ENCODE results near the gene GAGE13. TPM values are rescaled to one million over a fixed set of nuclear protein-coding genes. Genes with fewer than 3 reads are reported as not detected.
A peak's percentile ranks its signal among the peaks of the same experiment; 100 is the strongest.
"Not testable (repeated sequence)": the region's sequence is repeated elsewhere in the genome, so short reads cannot be mapped to it uniquely, and the experiment has no call there.

The GAGE13 gene
- total and polyA plus RNA-seq, 9 donors: not detected

DNA sequence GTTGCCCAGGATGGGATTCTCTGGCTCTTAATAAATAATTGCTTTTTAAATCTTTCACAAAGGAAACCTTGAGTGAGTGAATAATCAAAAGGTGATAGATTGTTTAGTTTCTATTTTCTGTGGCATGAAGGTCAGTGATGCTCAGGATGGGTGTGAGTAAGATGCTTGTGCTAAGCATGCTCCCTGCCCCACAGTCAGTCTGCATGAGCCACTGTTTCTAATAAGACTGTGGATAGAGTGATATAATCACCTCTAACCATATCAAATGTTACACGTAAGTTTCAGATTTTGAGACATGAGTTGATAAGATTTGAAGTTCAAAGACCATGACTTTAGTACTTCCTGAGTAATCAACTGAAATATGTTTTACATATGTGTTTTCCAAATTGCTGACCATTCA is 30.7 kb upstream of the GAGE13 start:
- no peaks in the 10 kb centered on the region for H3K9me3 ChIP-seq (replicated peaks; ENCODE audit: control insufficient read depth, low read depth, low read length)
- no peak for DNase-seq
- H3K36me3 ChIP-seq (ENCODE audit: control insufficient read depth, insufficient read depth, low read length): no peaks in the 10 kb centered on the region
- no peak overlapping the region for H3K27ac ChIP-seq (ENCODE audit: low read length)
- no CpG with 5 or more reads among the region's 1 CpG for WGBS (ENCODE audit: insufficient coverage)
- no peak overlapping the region for H3K4me3 ChIP-seq (ENCODE audit: low read length)
- no peaks in the 10 kb centered on the region for H3K4me1 ChIP-seq (ENCODE audit: control insufficient read depth, insufficient read depth, low read length)
- H3K27me3 ChIP-seq (ENCODE audit: control insufficient read depth, insufficient read depth, low read length): no peaks in the 10 kb centered on the region

DNA sequence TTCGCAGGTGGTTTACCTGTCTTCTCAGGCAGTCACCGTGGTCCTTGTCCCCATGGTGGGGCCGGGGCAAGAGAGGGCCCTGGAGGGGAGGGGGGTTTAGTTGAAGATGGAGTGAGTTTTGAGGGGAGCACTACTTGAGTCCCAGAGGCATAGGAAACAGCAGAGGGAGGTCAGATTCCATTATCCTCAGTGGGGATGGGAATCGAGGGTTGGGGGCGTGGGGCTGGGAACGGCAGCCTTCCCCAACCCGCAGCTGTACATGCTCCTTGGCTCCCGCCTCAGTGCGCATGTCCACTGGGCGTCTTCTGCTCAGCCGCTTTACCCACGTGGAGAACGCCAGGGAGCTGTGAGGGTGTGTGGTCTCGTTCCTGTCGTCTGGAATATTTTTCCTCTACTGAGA is 28.0 kb upstream of the GAGE13 start, which contains the start of gene GAGE10:
TSS of gene GAGE10 (plus strand) at position 301 of the 400 bp plus-strand sequence. CDS start 1,214 bp downstream, outside the sequence.
- Histone ChIP-seq H3K4me1 (ENCODE audit: control insufficient read depth, insufficient read depth, low read length) (no peaks in the 10 kb centered on the region), H3K4me3 (ENCODE audit: low read length) (no peak within 1 kb of the TSS), H3K9me3 (replicated peaks; ENCODE audit: control insufficient read depth, low read depth, low read length) (no peaks in the 10 kb centered on the region), H3K36me3 (ENCODE audit: control insufficient read depth, insufficient read depth, low read length) (no peaks in the 10 kb centered on the region), H3K27ac (ENCODE audit: low read length) (no peak within 1 kb of the TSS), H3K27me3 (ENCODE audit: control insufficient read depth, insufficient read depth, low read length) (no peaks in the 10 kb centered on the region)
- DNase-seq: no peak
- WGBS (ENCODE audit: insufficient coverage): 75% methylated on average over 11 of the region's 15 CpGs

DNA sequence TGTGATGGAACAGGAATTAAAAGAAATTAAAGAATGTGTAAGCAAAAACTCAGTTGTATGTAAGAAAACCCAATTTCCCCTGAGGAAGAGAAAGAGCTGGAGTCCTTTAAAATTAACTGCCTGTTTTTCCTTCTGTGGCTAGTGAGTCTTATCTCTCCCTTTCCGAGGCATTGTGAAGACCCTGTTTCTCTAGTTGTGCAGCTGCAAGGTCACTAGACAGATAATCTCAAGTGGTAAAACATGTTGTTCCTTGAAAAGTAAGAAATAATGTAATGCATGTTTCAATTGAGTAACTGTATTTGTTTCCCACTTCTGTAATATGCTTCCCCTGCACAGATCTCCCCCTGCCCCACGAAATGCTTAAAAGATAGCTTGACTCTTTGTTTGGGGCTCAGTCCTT is 23.6 kb upstream of the GAGE13 start:
- not testable (repeated sequence) for H3K9me3 ChIP-seq (replicated peaks; ENCODE audit: control insufficient read depth, low read depth, low read length); H3K4me1 ChIP-seq (ENCODE audit: control insufficient read depth, insufficient read depth, low read length); H3K4me3 ChIP-seq (ENCODE audit: low read length); H3K36me3 ChIP-seq (ENCODE audit: control insufficient read depth, insufficient read depth, low read length); DNase-seq; H3K27ac ChIP-seq (ENCODE audit: low read length); H3K27me3 ChIP-seq (ENCODE audit: control insufficient read depth, insufficient read depth, low read length)
- WGBS (ENCODE audit: insufficient coverage): no CpG with 5 or more reads among the region's 2 CpGs

DNA sequence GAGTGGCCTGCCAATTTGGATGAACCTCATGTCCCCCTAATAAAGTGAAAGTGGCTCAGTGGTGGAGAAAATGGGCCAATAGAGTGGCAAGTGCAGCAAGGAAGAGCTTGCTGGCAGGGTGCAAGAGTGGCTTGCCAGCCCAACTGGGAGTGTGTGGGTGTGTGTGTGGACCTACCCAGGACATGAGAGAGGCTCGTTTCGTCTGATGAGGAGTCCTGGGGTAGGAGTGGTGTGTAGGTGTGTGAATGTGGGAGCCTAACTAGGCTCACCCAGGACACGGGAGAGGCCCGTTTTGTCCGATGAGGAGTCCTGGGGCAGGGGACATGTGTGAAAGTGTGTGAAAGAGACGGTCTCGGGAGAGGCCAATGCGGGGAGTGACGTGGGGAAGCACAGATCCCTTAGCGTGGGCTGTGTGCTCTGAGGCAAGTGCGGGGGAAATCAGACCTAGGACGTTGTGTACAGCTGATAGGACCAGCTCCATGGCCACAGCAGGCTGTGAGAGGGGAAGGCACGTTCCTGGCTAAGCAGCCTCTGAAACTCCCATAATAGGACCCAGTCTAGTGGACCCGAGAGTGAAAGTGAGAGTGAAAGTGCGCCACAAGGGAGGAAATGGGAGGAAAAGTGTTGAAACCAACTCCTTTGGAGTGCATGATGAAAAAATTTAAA is 22.6 kb upstream of the GAGE13 start:
- DNase-seq: peak; percentile 34
- Histone ChIP-seq H3K9me3 (replicated peaks; ENCODE audit: control insufficient read depth, low read depth, low read length) (no peaks in the 10 kb centered on the region), H3K27ac (ENCODE audit: low read length) (no peak overlapping the region), H3K4me3 (ENCODE audit: low read length) (no peak overlapping the region), H3K27me3 (ENCODE audit: control insufficient read depth, insufficient read depth, low read length) (peaks cover 2% of the 10 kb centered on the region), H3K4me1 (ENCODE audit: control insufficient read depth, insufficient read depth, low read length) (peaks cover 5% of the 10 kb centered on the region), H3K36me3 (ENCODE audit: control insufficient read depth, insufficient read depth, low read length) (no peaks in the 10 kb centered on the region)
- WGBS (ENCODE audit: insufficient coverage): 63% methylated on average over 13 of the region's 15 CpGs

DNA sequence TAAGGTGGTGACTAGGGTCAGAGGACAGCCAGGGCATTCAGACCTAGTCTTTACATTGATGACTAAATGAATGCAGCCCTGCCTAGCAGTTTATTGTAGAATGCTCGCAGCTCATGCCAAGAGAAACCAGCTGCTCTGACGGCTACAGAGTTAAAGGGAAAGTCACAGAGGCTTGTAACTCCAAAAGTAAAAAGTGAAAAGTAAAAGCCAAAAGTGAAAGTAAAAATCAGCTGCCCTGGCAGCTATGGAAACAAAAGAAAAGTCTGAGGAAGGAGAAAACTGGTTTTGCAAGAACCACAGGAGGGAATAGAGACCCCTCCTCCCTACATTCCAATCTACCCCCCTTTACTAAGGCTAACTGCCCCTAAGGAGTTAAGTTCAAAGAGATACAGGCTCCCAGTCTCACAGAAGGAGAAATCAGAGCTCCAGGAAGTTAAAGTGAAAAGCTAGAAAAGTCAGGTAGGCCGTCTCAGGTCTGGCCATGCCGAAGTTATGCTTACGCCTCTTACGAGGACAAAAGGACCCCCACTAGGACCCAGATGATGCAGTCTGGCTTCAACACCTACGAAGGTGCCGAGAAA is 21.9 kb upstream of the GAGE13 start:
- WGBS (ENCODE audit: insufficient coverage): 24% methylated on average over 3 of the region's 8 CpGs
- DNase-seq: peak; percentile 55
- peaks cover 2% of the 10 kb centered on the region for H3K27me3 ChIP-seq (ENCODE audit: control insufficient read depth, insufficient read depth, low read length)
- peak overlapping the region; percentile 19 for H3K4me3 ChIP-seq (ENCODE audit: low read length)
- H3K9me3 ChIP-seq (replicated peaks; ENCODE audit: control insufficient read depth, low read depth, low read length): no peaks in the 10 kb centered on the region
- no peaks in the 10 kb centered on the region for H3K36me3 ChIP-seq (ENCODE audit: control insufficient read depth, insufficient read depth, low read length)
- H3K27ac ChIP-seq (ENCODE audit: low read length): no peak overlapping the region
- peaks cover 5% of the 10 kb centered on the region for H3K4me1 ChIP-seq (ENCODE audit: control insufficient read depth, insufficient read depth, low read length)

DNA sequence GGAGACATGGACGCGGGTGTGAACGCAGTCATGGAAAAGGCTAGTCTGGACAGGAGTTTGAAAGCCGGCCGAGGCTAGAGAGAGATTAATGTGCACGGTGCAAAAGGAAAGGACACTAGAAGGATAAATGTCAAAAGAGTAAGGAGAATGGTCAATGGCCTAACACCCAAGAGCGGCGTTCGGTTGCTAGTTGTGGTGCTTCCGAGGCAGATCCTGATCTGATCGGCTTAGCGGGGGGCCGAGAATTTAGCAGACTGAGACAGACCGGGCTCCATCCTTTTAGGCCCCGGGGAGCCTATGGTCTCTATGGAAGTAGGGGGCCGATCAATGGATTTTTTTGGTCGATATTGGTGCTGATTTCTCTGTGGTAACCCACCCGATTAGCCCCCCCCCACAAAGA is 21.0 kb upstream of the GAGE13 start:
- Histone ChIP-seq H3K9me3 (replicated peaks; ENCODE audit: control insufficient read depth, low read depth, low read length) (no peaks in the 10 kb centered on the region), H3K27ac (ENCODE audit: low read length) (no peak overlapping the region), H3K27me3 (ENCODE audit: control insufficient read depth, insufficient read depth, low read length) (peaks cover 2% of the 10 kb centered on the region), H3K36me3 (ENCODE audit: control insufficient read depth, insufficient read depth, low read length) (no peaks in the 10 kb centered on the region), H3K4me1 (ENCODE audit: control insufficient read depth, insufficient read depth, low read length) (peaks cover 5% of the 10 kb centered on the region), H3K4me3 (ENCODE audit: low read length) (no peak overlapping the region)
- DNase-seq: no peak
- 73% methylated on average over 13 of the region's 18 CpGs for whole genome bisulfite sequencing (ENCODE audit: insufficient coverage)

DNA sequence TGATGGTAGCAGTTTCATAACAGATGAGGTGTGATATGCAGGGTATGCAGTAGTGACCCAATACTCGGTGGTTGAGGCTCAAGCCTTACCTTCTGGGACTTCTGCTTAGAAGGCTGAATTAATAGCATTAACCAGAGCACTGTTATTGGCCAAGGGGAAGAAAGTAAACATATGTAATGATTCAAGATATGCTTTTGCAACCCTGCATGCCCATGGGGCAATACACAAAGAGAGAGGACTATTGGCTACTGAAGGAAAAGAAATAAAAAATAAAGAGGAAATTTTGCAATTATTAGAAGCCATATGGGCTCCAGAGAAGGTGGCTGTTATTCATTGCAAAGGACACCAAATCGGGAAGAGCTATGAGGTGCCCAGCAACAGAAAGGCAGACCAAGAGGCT is 19.2 kb upstream of the GAGE13 start:
- Histone ChIP-seq H3K27ac (ENCODE audit: low read length) (no peak overlapping the region), H3K9me3 (replicated peaks; ENCODE audit: control insufficient read depth, low read depth, low read length) (no peaks in the 10 kb centered on the region), H3K4me3 (ENCODE audit: low read length) (no peak overlapping the region), H3K27me3 (ENCODE audit: control insufficient read depth, insufficient read depth, low read length) (peaks cover 2% of the 10 kb centered on the region), H3K36me3 (ENCODE audit: control insufficient read depth, insufficient read depth, low read length) (no peaks in the 10 kb centered on the region), H3K4me1 (ENCODE audit: control insufficient read depth, insufficient read depth, low read length) (peaks cover 5% of the 10 kb centered on the region)
- no peak for DNase-seq
- WGBS (ENCODE audit: insufficient coverage): 74% methylated on average over 2 of the region's 2 CpGs

DNA sequence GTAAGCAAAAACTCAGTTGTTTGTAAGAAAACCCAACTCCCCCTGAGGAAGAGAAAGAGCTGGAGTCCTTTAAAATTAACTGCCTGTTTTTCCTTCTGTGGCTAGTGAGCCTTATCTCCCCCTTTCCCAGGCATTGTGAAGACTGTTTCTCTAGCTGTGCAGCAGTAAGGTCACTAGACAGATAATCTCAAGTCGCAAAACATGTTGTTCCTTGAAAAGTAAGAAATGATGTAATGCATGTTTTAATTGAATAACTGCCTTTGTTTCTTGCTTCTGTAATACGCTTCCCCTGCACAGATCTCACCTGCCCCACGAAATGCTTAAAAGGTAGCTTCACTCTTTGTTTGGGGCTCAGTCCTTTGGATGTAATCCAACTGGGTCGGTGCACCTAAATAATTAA is 15.3 kb upstream of the GAGE13 start:
- H3K9me3 ChIP-seq (replicated peaks; ENCODE audit: control insufficient read depth, low read depth, low read length): no peaks in the 10 kb centered on the region
- WGBS (ENCODE audit: insufficient coverage): 72% methylated on average over 2 of the region's 4 CpGs

DNA sequence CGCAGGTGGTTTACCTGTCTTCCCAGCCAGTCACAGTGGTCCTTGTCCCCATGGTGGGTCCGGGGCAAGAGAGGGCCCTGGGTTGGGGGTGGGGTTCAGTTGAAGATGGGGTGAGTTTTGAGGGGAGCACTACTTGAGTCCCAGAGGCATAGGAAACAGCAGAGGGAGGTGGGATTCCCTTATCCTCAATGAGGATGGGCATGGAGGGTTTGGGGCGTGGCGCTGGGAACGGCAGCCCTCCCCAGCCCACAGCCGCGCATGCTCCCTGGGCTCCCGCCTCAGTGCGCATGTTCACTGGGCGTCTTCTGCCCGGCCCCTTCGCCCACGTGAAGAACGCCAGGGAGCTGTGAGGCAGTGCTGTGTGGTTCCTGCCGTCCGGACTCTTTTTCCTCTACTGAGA is 9.6 kb upstream of the GAGE13 start, which contains the start of gene GAGE12J:
TSS of gene GAGE12J (plus strand) at position 301 of the 400 bp plus-strand sequence. CDS start 1,157 bp downstream, outside the sequence.
- H3K4me3 ChIP-seq (ENCODE audit: low read length); H3K27ac ChIP-seq (ENCODE audit: low read length); H3K9me3 ChIP-seq (replicated peaks; ENCODE audit: control insufficient read depth, low read depth, low read length); DNase-seq; H3K4me1 ChIP-seq (ENCODE audit: control insufficient read depth, insufficient read depth, low read length); H3K36me3 ChIP-seq (ENCODE audit: control insufficient read depth, insufficient read depth, low read length); H3K27me3 ChIP-seq (ENCODE audit: control insufficient read depth, insufficient read depth, low read length): not testable (repeated sequence)
- no CpG with 5 or more reads among the region's 16 CpGs for WGBS (ENCODE audit: insufficient coverage)

More for the DNA sequence above, 15.3 kb upstream of the GAGE13 start:
- Histone ChIP-seq H3K4me1 (ENCODE audit: control insufficient read depth, insufficient read depth, low read length) (no peaks in the 10 kb centered on the region), H3K4me3 (ENCODE audit: low read length) (no peak overlapping the region), H3K27ac (ENCODE audit: low read length) (no peak overlapping the region), H3K36me3 (ENCODE audit: control insufficient read depth, insufficient read depth, low read length) (no peaks in the 10 kb centered on the region), H3K27me3 (ENCODE audit: control insufficient read depth, insufficient read depth, low read length) (no peaks in the 10 kb centered on the region)
- no peak for DNase-seq

DNA sequence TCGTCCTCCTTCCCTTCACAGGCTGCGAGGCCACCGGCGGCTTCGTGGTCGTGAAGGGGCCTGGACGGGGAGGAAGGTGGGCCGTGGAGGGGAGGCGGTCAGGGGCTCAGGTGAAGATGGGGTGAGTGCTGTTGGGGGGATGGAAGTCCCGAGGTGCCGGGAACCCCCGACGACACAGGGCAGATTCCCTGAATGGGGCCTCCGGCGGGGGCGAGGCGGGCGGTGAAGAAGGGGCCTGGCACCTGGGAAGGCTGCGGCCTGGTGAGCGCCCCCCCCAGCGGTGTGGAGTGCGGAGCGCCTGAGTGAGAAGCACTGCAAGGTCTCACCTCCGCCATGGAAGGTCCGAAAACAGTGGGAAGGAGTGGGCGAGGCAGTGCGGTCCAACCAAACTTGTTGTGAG is 9.1 kb upstream of the GAGE13 start:
- not testable (repeated sequence) for H3K4me1 ChIP-seq (ENCODE audit: control insufficient read depth, insufficient read depth, low read length); H3K36me3 ChIP-seq (ENCODE audit: control insufficient read depth, insufficient read depth, low read length); H3K4me3 ChIP-seq (ENCODE audit: low read length); H3K27me3 ChIP-seq (ENCODE audit: control insufficient read depth, insufficient read depth, low read length); H3K9me3 ChIP-seq (replicated peaks; ENCODE audit: control insufficient read depth, low read depth, low read length); H3K27ac ChIP-seq (ENCODE audit: low read length); DNase-seq
- no CpG with 5 or more reads among the region's 27 CpGs for WGBS (ENCODE audit: insufficient coverage)
